ENCODE measurements around the gene CYTH1.

The CYTH1 gene

GRCh38 chr17:78717431-78717980 is 64.6 kb downstream of the CYTH1 start:
- DNase-seq (ENCODE audit: low read depth in 1 of 2, low spot score in 1 of 2), result no peak

GRCh38 chr17:78716814-78717393 is 65.2 kb downstream of the CYTH1 start:
- no peak for DNase-seq (ENCODE audit: low read depth in 1 of 2, low spot score in 1 of 2)

GRCh38 chr17:78716292-78716691 is 65.8 kb downstream of the CYTH1 start:
- DNase-seq (ENCODE audit: low read depth in 1 of 2, low spot score in 1 of 2), result no peak

GRCh38 chr17:78715876-78716275 is 66.2 kb downstream of the CYTH1 start:
- no peak for DNase-seq (ENCODE audit: low read depth in 1 of 2, low spot score in 1 of 2)

GRCh38 chr17:78715000-78715771 is 66.9 kb downstream of the CYTH1 start:
- no peak for DNase-seq (ENCODE audit: low read depth in 1 of 2, low spot score in 1 of 2)

GRCh38 chr17:78714534-78714933 is 67.5 kb downstream of the CYTH1 start:
- no peak for DNase-seq (ENCODE audit: low read depth in 1 of 2, low spot score in 1 of 2)

GRCh38 chr17:78712043-78712442 is 70.0 kb downstream of the CYTH1 start:
- no peak for DNase-seq (ENCODE audit: low read depth in 1 of 2, low spot score in 1 of 2)

- DNase-seq (ENCODE audit: low read depth in 1 of 2, low spot score in 1 of 2), result no peak
Observed at GRCh38 chr17:78710607-78711006, 71.5 kb downstream of the CYTH1 start.

GRCh38 chr17:78709751-78710181 is 72.3 kb downstream of the CYTH1 start:
- no peak for DNase-seq (ENCODE audit: low read depth in 1 of 2, low spot score in 1 of 2)

GRCh38 chr17:78709119-78709681 is 72.9 kb downstream of the CYTH1 start:
- no peak for DNase-seq (ENCODE audit: low read depth in 1 of 2, low spot score in 1 of 2)

GRCh38 chr17:78708510-78708973 is 73.5 kb downstream of the CYTH1 start:
- DNase-seq (ENCODE audit: low read depth in 1 of 2, low spot score in 1 of 2), result peak in 1 of 2 donors; percentile 57

- no peak for DNase-seq (ENCODE audit: low read depth in 1 of 2, low spot score in 1 of 2)
Observed at GRCh38 chr17:78707923-78708322, 74.2 kb downstream of the CYTH1 start.

GRCh38 chr17:78707016-78707415 is 75.1 kb downstream of the CYTH1 start:
- no peak for DNase-seq (ENCODE audit: low read depth in 1 of 2, low spot score in 1 of 2)

- no peak for DNase-seq (ENCODE audit: low read depth in 1 of 2, low spot score in 1 of 2)
Observed at GRCh38 chr17:78706271-78706915, 75.7 kb downstream of the CYTH1 start.

- no peak for DNase-seq (ENCODE audit: low read depth in 1 of 2, low spot score in 1 of 2)
Observed at GRCh38 chr17:78705071-78705470, 77.0 kb downstream of the CYTH1 start.

- DNase-seq (ENCODE audit: low read depth in 1 of 2, low spot score in 1 of 2), result no peak
Observed at GRCh38 chr17:78704594-78704993, 77.5 kb downstream of the CYTH1 start.

- no peak for DNase-seq (ENCODE audit: low read depth in 1 of 2, low spot score in 1 of 2)
Observed at GRCh38 chr17:78697554-78698343, 84.3 kb downstream of the CYTH1 start.

GRCh38 chr17:78697122-78697521 is 85.0 kb downstream of the CYTH1 start:
- no peak for DNase-seq (ENCODE audit: low read depth in 1 of 2, low spot score in 1 of 2)

GRCh38 chr17:78696016-78696982 is 85.8 kb downstream of the CYTH1 start:
- no peak for DNase-seq (ENCODE audit: low read depth in 1 of 2, low spot score in 1 of 2)

Measured in activated CD4-positive, alpha-beta T cell treated with anti-CD3 and anti-CD28 coated beads, Interleukin-2, amount 50 U/mL, for 24 hours (primary cell).